Smooth muscle cell (in vitro differentiated cells): Measurements from ENCODE around the gene RORB. TPM values are rescaled to one million over a fixed set of nuclear protein-coding genes. Genes with fewer than 3 reads are reported as not detected.

Experiments used
- DNase-seq: peaks from one replicate; lab custom pipeline; 2025; ENCODE audit not compliant: unreplicated experiment; lab: John Stamatoyannopoulos, UW
- H2AFZ ChIP-seq: fragments of 200-600 bp; sonication (generic); 2 replicates; pipeline ENCODE4 v1.6.0; 2016; ENCODE audit warnings: antibody characterized with exemption, low read depth, mild to moderate bottlenecking
- H3F3A ChIP-seq: fragments of 200-600 bp; sonication (generic); 2 replicates; pipeline ENCODE4 v1.6.0; 2017; ENCODE audit warnings: antibody characterized with exemption, low read depth
- H3K27ac ChIP-seq: fragments of 200-600 bp; sonication (generic); 2 replicates; pipeline ENCODE4 v1.5.1; 2016; ENCODE audit warnings: low read depth, mild to moderate bottlenecking
- H3K27me3 ChIP-seq: fragments of 200-600 bp; sonication (generic); 2 replicates; pipeline ENCODE4 v1.6.1; 2016; ENCODE audit warnings: low read depth, mild to moderate bottlenecking
- H3K36me3 ChIP-seq: fragments of 200-600 bp; sonication (generic); 2 replicates; pipeline ENCODE4 v1.5.1; 2016; ENCODE audit warnings: low read depth
- H3K4me1 ChIP-seq: fragments of 200-600 bp; sonication (generic); 2 replicates; pipeline ENCODE4 v1.5.1; 2016; ENCODE audit warnings: low read depth
- H3K4me2 ChIP-seq: fragments of 200-600 bp; sonication (generic); 2 replicates; pipeline ENCODE4 v1.6.0; 2016; ENCODE audit warnings: mild to moderate bottlenecking
- H3K4me3 ChIP-seq: fragments of 200-600 bp; sonication (generic); 2 replicates; pipeline ENCODE4 v1.5.1; 2016; ENCODE audit warnings: mild to moderate bottlenecking
- H3K79me2 ChIP-seq: fragments of 200-600 bp; sonication (generic); 2 replicates; pipeline ENCODE4 v1.6.0; 2016; ENCODE audit warnings: low read depth, mild to moderate bottlenecking
- H3K9ac ChIP-seq: fragments of 200-600 bp; sonication (generic); 2 replicates; pipeline ENCODE4 v1.6.0; 2016; ENCODE audit warnings: low read depth
- H3K9me3 ChIP-seq: fragments of 200-600 bp; sonication (generic); replicated peaks from 2 replicates; pipeline ENCODE4 v1.5.1; 2016; ENCODE audit warnings: low read depth
- H4K20me1 ChIP-seq: fragments of 200-600 bp; sonication (generic); 2 replicates; pipeline ENCODE4 v1.6.0; 2016; ENCODE audit warnings: low read depth
- CTCF ChIP-seq: fragments of 200-600 bp; sonication (generic); IDR thresholded peaks from 2 replicates; pipeline ENCODE4 v1.5.1; 2017; ENCODE audit warnings: borderline replicate concordance, mild to moderate bottlenecking, antibody characterized with exemption; ENCODE audit not compliant: insufficient read depth, poor library complexity, severe bottlenecking
- WGBS: methylation state at CpG from one replicate; pipeline ENCODE4 v1.1.7; 2016; ENCODE audit warnings: low lambda C conversion rate; 5-methylcytosine and 5-hydroxymethylcytosine counted together
- polyA plus RNA-seq: library from polyadenylated mRNA; unstranded; fragments of >200 nt; fragmentation: Nextera tagmentation; extraction: Ambion mirVana; gene quantifications from 2 replicates; pipeline ENCODE4 v1.2.1, GENCODE V29; 2016
- total RNA-seq: library from RNA; depleted of rRNA; stranded (reverse); fragments of >200 nt; gene quantifications from 2 replicates; pipeline ENCODE4 v1.2.3, GENCODE V29; 2014

Gene RORB
- total and polyA plus RNA-seq, 2 experiments from 2014 or later: 0.95 to 2.5 TPM

DNA sequence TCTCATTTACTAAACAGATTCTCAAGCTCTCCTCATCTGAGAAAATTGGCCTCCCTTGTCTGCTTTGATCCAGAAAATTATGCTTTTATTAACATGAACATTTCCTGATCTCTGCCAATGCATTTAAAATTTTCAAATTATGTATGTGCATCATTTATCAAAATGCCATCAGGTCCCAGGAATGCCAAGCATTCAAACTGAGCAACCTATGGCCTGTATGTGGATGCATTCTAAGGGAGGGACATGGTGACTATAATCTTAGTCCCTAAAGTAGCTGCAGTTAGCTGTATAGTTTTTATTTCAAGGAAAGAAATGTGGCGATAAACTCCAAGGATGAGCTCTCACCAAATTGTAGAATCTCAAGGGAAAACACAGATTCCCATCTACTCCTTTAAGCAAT, 9.7 kb upstream of the RORB start:
- Histone ChIP-seq H2AFZ (no peak overlapping the region), H3K4me2 (no peak overlapping the region), H3K4me3 (no peak overlapping the region), H3K27me3 (no peaks in the 10 kb centered on the region), H3F3A (no peaks in the 10 kb centered on the region), H3K9me3 (no peaks in the 10 kb centered on the region), H3K36me3 (no peaks in the 10 kb centered on the region), H4K20me1 (no peaks in the 10 kb centered on the region), H3K79me2 (no peaks in the 10 kb centered on the region), H3K27ac (no peak overlapping the region), H3K4me1 (no peaks in the 10 kb centered on the region), H3K9ac (no peak overlapping the region)
- DNase-seq: no peak
- TF ChIP-seq CTCF: no peak
- 91% methylated on average over 1 of the region's 1 CpG for WGBS

DNA sequence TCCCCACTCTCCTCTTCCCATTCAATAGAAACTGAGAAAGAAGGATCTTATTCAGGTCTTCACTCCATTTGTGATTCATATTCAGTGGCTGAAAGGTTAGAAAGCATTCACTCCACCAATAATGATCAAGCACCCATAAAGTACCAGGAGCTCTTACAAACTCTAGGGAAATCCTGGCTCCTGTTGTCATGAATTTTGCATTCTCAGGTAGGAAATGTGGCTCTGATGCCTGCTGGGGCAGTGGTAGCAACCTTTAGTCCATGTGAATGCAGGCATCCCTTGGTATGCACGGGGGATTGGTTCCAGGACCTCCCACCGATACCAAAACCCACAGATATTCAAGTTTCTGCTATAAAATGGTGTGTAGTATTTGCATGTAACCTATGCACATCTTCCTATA, 3.6 kb upstream of the RORB start:
- H3K9me3 ChIP-seq: no peaks in the 10 kb centered on the region
- H3F3A ChIP-seq: no peaks in the 10 kb centered on the region
- TF ChIP-seq CTCF: no peak
- WGBS: 37% methylated on average over 2 of the region's 2 CpGs
- H3K4me1 ChIP-seq: peaks cover 6% of the 10 kb centered on the region
- peaks cover 47% of the 10 kb centered on the region for H3K27me3 ChIP-seq
- H3K4me3 ChIP-seq: no peak overlapping the region
- H3K27ac ChIP-seq: no peak overlapping the region
- H4K20me1 ChIP-seq: no peaks in the 10 kb centered on the region
- no peak overlapping the region for H2AFZ ChIP-seq
- H3K36me3 ChIP-seq: no peaks in the 10 kb centered on the region
- H3K9ac ChIP-seq: no peak overlapping the region
- no peaks in the 10 kb centered on the region for H3K79me2 ChIP-seq
- DNase-seq: no peak
- no peak overlapping the region for H3K4me2 ChIP-seq

GRCh38 chr9:74494490-74494889, 2.6 kb upstream of the RORB start:
- TF ChIP-seq CTCF: no peak
- Histone ChIP-seq H3K79me2 (no peaks in the 10 kb centered on the region), H2AFZ (no peak overlapping the region), H3K9ac (no peak overlapping the region), H4K20me1 (no peaks in the 10 kb centered on the region), H3K27me3 (peaks cover 57% of the 10 kb centered on the region), H3K4me2 (no peak overlapping the region), H3K27ac (no peak overlapping the region), H3K4me1 (peaks cover 6% of the 10 kb centered on the region), H3K9me3 (no peaks in the 10 kb centered on the region), H3K4me3 (no peak overlapping the region), H3K36me3 (no peaks in the 10 kb centered on the region), H3F3A (no peaks in the 10 kb centered on the region)
- WGBS: 83% methylated on average over 1 of the region's 1 CpG
- DNase-seq: no peak

- no peaks in the 10 kb centered on the region for H4K20me1 ChIP-seq
- H3K27me3 ChIP-seq: peaks cover 76% of the 10 kb centered on the region
- peak overlapping the region; percentile 99 for H2AFZ ChIP-seq
- no peaks in the 10 kb centered on the region for H3K9me3 ChIP-seq
- no peak for TF ChIP-seq CTCF
- H3K36me3 ChIP-seq: no peaks in the 10 kb centered on the region
- no peak overlapping the region for H3K9ac ChIP-seq
- no peaks in the 10 kb centered on the region for H3K79me2 ChIP-seq
- no peak for DNase-seq
- H3K27ac ChIP-seq: no peak overlapping the region
- WGBS: 5% methylated on average over 6 of the region's 6 CpGs
- H3K4me3 ChIP-seq: peak overlapping the region; percentile 65
- H3K4me1 ChIP-seq: peaks cover 13% of the 10 kb centered on the region
- H3F3A ChIP-seq: no peaks in the 10 kb centered on the region
- H3K4me2 ChIP-seq: peak overlapping the region; percentile 97
These were observed 729 bp upstream of the RORB start for GRCh38 chr9:74496406-74496805.
